BLaER1 treated with 17β-estradiol and CSF1 and Interleukin-3, amounts not matched to agents 10 nM and 100 nM (cell line): ENCODE results near the gene CYP3A4.
"Not testable (repeated sequence)": the region's sequence is repeated elsewhere in the genome, so short reads cannot be mapped to it uniquely, and the experiment has no call there.

ENCODE experiments used
- H3K27ac ChIP-seq, 11 experiments: shearing (Covaris generic); formaldehyde crosslinking; 2 replicates each; pipeline ENCODE4 v1.8.1; 2022
- H3K27me3 ChIP-seq, 11 experiments: shearing (Covaris generic); formaldehyde crosslinking; 2 replicates each; pipeline ENCODE4 v1.8.1; 2022
- H3K36me3 ChIP-seq, 11 experiments: shearing (Covaris generic); formaldehyde crosslinking; 2 replicates each; pipeline ENCODE4 v1.8.1; 2022
- H3K4me1 ChIP-seq, 10 experiments: shearing (Covaris generic); formaldehyde crosslinking; 2 replicates each; pipeline ENCODE4 v1.8.1; 2022
- H3K4me2 ChIP-seq, 11 experiments: shearing (Covaris generic); formaldehyde crosslinking; 2 replicates each; pipeline ENCODE4 v1.8.1; 2022
- H3K4me3 ChIP-seq, 10 experiments: shearing (Covaris generic); formaldehyde crosslinking; 2 replicates each; pipeline ENCODE4 v1.8.1; 2022
- H3K9ac ChIP-seq, 11 experiments: shearing (Covaris generic); formaldehyde crosslinking; 2 replicates each; pipeline ENCODE4 v1.8.1; 2022
- H3K9me3 ChIP-seq, 11 experiments: shearing (Covaris generic); formaldehyde crosslinking; replicated peaks in 1 of 11; 2 replicates each; pipeline ENCODE4 v1.8.1; 2022
- H4K20me1 ChIP-seq, 11 experiments: shearing (Covaris generic); formaldehyde crosslinking; 2 replicates each; pipeline ENCODE4 v1.8.1; 2022
- Cebpa-rat ChIP-seq, 11 experiments: shearing (Covaris generic); IDR thresholded peaks; 2 replicates each; pipeline ENCODE4 v1.8.1; 2022

The CYP3A4 gene

DNA sequence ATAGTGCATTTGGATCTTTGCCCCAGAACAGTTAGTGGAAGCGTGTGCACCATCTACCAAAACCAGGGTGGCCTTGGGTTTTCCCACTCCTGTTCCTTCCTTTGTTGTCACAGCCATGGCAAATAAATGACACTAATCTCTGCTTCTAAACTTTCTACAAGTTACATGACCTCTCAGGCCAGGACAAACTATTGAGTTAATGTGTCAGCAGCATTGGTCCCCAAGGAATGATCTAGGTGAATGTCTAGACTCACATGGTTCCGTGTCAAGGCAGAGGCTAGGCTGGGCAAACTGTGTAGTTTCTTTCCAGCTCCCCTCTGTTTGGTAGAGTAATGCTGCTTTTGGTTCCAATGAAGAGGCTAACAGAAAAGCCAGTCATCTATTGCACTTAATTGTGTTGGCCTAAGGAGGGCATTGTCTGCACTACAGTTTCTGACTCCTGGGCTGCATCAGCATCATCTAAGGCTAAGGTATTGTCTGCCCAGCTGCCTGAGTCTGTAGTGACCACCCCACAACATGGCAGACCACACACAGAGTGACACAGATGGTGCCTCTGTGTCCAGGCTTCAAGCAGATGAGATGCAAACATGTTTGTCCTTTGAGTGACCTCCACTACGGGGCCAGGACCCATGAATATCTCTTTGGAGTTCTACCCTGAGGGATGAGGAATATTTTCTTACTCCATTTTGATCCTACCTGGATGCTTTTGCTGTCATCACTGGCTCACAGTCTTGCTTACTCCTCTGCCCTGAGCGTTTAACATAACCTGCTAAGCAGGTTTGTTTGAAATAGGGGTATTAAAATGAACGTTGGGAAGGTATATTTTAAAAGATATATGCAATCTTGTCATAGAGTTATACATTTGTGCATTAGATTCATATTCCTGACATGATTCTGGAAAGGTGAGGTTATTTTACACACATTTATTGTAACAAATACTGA lies 1.7 kb downstream of the CYP3A4 start:
- Histone ChIP-seq H3K27ac (no peak overlapping the region), H4K20me1 (no peaks in the 10 kb centered on the region), H3K9me3 (no peaks in the 10 kb centered on the region; a peak in 1 of 22 replicates), H3K4me3 (no peak overlapping the region), H3K4me2 (no peak overlapping the region), H3K9ac (no peak overlapping the region), H3K4me1 (no peaks in the 10 kb centered on the region), H3K27me3 (no peaks in the 10 kb centered on the region), H3K36me3 (no peaks in the 10 kb centered on the region)
- no peak for TF ChIP-seq Cebpa-rat (IDR thresholded peaks at IDR 0.05)

DNA sequence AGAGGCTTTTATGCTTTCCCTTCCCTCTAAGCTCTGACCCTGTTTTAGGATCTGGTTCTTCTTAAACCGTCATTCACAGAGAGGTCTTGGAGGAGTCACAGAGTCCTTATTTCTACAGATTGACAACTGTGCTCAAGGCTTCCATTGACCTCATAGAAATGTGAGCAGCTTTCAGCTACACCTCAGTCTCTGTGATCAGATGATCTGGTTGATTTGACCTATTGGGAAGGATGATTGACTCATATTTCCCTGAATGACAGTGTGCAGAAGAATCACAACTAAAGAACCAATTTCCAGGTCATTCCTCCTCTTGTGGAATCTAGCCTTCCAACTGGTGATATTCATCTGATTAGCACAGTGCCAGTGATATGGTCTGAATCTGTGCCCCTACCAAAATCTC lies 3.4 kb downstream of the CYP3A4 start:
- H3K4me1 ChIP-seq, result no peaks in the 10 kb centered on the region
- no peak overlapping the region for H3K27ac ChIP-seq
- no peaks in the 10 kb centered on the region for H4K20me1 ChIP-seq
- H3K9ac ChIP-seq, result no peak overlapping the region
- no peaks in the 10 kb centered on the region for H3K27me3 ChIP-seq
- TF ChIP-seq Cebpa-rat (IDR thresholded peaks at IDR 0.05), result no peak
- H3K4me2 ChIP-seq, result no peak overlapping the region
- no peaks in the 10 kb centered on the region for H3K36me3 ChIP-seq
- H3K4me3 ChIP-seq, result no peak overlapping the region
- peaks cover 0 to 1% (median 0%) of the 10 kb centered on the region in 11 experiments; a peak in 3 of 22 replicates for H3K9me3 ChIP-seq

DNA sequence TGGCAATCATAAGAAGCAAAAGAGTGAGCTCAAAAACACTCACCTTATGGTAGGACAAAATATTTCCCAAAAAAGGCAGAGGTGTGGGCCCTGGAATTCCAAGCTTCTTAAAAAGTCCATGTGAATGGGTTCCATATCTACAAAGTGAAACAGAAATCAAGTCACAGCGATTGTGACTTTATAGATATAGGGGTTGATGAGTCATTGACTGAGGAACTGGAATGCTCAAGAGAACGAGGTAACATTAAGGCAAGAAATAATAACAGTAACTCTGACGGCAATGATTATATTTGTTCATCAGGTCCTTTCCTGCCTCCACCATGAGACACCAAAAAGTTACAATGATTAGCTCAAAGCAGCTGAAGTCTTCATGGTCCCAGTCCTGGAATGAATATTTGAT lies 4.0 kb downstream of the CYP3A4 start:
- no peaks in the 10 kb centered on the region for H3K4me1 ChIP-seq
- no peak overlapping the region for H3K4me3 ChIP-seq
- no peak overlapping the region for H3K27ac ChIP-seq
- H3K27me3 ChIP-seq, result no peaks in the 10 kb centered on the region
- no peaks in the 10 kb centered on the region for H3K36me3 ChIP-seq
- no peak for TF ChIP-seq Cebpa-rat (IDR thresholded peaks at IDR 0.05)
- H3K4me2 ChIP-seq, result no peak overlapping the region
- no peak overlapping the region for H3K9ac ChIP-seq
- H4K20me1 ChIP-seq, result no peaks in the 10 kb centered on the region
- H3K9me3 ChIP-seq, result peaks cover 0 to 6% (median 0%) of the 10 kb centered on the region in 11 experiments; a peak in 5 of 22 replicates

DNA sequence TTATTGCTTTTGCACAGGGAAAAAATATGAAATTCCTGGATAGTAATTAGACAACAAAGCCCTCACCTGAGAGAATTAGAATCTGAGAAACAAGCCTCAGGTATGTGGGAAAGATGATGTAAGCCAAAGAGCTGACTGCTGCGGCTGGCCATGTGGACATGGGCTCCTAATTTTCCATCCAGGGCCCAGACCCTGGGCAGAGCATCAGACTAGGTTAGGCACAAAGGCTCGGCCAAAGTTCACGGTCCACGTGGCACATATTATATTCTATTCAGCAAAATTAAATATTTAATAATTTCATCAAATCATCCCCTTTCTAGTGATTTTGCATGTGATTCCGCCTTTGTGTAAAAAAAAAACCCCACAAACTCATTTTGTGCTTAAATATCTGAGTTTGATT lies 5.1 kb downstream of the CYP3A4 start:
- H3K4me2 ChIP-seq, result no peak overlapping the region
- no peak overlapping the region for H3K27ac ChIP-seq
- no peak overlapping the region for H3K9ac ChIP-seq
- H3K4me1 ChIP-seq, result no peaks in the 10 kb centered on the region
- peaks cover 0 to 6% (median 0%) of the 10 kb centered on the region in 11 experiments; a peak in 5 of 22 replicates for H3K9me3 ChIP-seq
- TF ChIP-seq Cebpa-rat (IDR thresholded peaks at IDR 0.05), result no peak
- no peaks in the 10 kb centered on the region for H3K27me3 ChIP-seq
- H3K4me3 ChIP-seq, result no peak overlapping the region
- H4K20me1 ChIP-seq, result no peaks in the 10 kb centered on the region
- H3K36me3 ChIP-seq, result no peaks in the 10 kb centered on the region

DNA sequence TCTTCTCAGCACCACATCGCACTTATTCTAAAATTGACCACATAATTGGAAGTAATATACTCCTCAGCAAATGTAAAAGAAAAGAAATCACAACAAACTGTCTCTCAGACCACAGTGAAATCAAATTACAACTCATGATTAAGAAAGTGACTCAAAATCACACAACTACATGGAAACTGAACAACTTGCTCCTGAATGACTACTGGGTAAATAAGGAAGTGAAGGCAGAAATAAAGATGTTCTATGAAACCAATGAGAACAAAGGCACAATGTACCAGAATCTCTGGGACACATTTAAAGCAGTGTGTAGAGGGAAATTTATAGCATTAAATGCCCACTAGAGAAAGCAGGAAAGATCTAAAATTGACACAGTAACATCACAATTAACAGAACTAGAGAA lies 10.6 kb downstream of the CYP3A4 start:
- H3K27ac ChIP-seq, H4K20me1 ChIP-seq: not testable (repeated sequence)
- peaks cover 9 to 44% (median 34%) of the 10 kb centered on the region in 11 experiments; a peak in 21 of 22 replicates for H3K27me3 ChIP-seq

DNA sequence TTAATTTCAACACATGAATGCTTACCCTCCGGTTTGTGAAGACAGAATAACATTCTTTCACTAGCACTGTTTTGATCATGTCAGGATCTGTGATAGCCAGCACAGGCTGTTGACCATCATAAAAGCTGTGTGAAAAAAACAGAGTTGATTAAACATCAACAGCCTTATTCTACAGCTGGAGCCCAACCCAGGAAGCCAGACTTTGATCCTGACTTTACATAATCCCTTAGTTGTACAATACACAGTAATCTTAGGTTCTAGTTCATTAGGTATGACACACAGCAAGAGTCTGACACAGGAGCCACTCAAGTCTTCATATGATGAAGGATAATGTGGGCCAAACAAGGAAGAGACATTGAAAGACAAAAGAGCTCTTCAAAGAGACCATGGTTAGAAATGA lies 11.4 kb downstream of the CYP3A4 start:
- Histone ChIP-seq H3K27ac (no peak overlapping the region), H3K9ac (no peak overlapping the region), H3K27me3 (peaks cover 9 to 48% (median 36%) of the 10 kb centered on the region in 11 experiments; a peak in 21 of 22 replicates), H4K20me1 (no peaks in the 10 kb centered on the region), H3K4me1 (peaks cover 9 to 15% (median 12%) of the 10 kb centered on the region in 10 experiments), H3K36me3 (no peaks in the 10 kb centered on the region), H3K4me2 (no peak overlapping the region), H3K9me3 (peaks cover 0 to 21% (median 12%) of the 10 kb centered on the region in 11 experiments; a peak in 15 of 22 replicates), H3K4me3 (no peak overlapping the region)
- TF ChIP-seq Cebpa-rat (IDR thresholded peaks at IDR 0.05), result no peak

More for the DNA sequence above, 10.6 kb downstream of the CYP3A4 start:
- not testable (repeated sequence) for H3K4me1 ChIP-seq, H3K9ac ChIP-seq, H3K4me2 ChIP-seq, H3K36me3 ChIP-seq, H3K4me3 ChIP-seq
- peaks cover 0 to 21% (median 12%) of the 10 kb centered on the region in 11 experiments; a peak in 15 of 22 replicates for H3K9me3 ChIP-seq

DNA sequence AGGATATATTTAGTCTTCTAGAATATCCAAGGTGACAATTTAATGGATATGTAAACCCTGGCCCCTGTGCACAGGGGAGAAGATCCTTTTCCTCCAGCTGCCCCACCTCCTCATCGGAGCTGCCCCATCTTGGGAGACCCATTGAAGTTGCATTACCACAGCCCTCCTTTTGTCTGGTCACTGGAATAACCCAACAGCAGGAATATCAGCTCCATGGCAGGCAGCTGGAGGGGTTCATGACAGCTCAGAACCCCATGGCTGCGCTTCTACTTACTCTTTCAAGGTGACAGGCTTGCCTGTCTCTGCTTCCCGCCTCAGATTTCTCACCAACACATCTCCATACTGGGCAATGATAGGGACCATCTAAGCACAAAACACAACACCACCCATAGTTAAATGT lies 14.5 kb downstream of the CYP3A4 start:
- H3K4me2 ChIP-seq, H3K36me3 ChIP-seq, H3K27ac ChIP-seq, H3K9ac ChIP-seq, H3K4me3 ChIP-seq, H4K20me1 ChIP-seq: not testable (repeated sequence)
- Histone ChIP-seq H3K27me3 (peaks cover 36 to 78% (median 65%) of the 10 kb centered on the region in 11 experiments), H3K4me1 (peaks cover 12 to 24% (median 17%) of the 10 kb centered on the region in 10 experiments), H3K9me3 (peaks cover 0 to 21% (median 12%) of the 10 kb centered on the region in 11 experiments; a peak in 13 of 22 replicates)

DNA sequence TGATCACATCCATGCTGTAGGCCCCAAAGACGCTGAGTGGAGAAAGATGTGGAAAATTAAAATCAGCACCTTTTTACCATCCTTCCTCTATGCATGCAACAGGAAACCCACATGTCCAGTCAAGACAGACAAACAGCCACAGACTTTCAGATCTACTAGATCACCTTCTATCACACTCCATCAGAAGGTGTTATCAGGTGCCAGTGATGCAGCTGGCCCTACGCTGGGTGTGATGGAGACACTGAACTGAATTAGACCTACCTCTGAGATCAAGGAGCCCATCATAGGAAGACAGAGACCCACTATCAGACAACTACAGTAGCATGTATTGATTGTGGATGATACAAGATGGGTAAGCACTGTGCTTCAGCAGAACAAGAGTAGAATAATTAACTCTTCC lies 15.5 kb downstream of the CYP3A4 start:
- Histone ChIP-seq H3K27me3 (peaks cover 46 to 88% (median 75%) of the 10 kb centered on the region in 11 experiments), H3K4me2 (peak overlapping the region in 10 of 11 experiments; percentile 8 to 67 (median 50); a peak in 16 of 22 replicates), H3K4me1 (peaks cover 12 to 24% (median 17%) of the 10 kb centered on the region in 10 experiments), H3K9me3 (peaks cover 0 to 21% (median 12%) of the 10 kb centered on the region in 11 experiments; a peak in 13 of 22 replicates), H3K9ac (no peak overlapping the region), H4K20me1 (peaks cover 0 to 5% (median 0%) of the 10 kb centered on the region in 11 experiments; a peak in 1 of 22 replicates), H3K4me3 (no peak overlapping the region), H3K36me3 (no peaks in the 10 kb centered on the region), H3K27ac (no peak overlapping the region)
- no peak for TF ChIP-seq Cebpa-rat (IDR thresholded peaks at IDR 0.05)

DNA sequence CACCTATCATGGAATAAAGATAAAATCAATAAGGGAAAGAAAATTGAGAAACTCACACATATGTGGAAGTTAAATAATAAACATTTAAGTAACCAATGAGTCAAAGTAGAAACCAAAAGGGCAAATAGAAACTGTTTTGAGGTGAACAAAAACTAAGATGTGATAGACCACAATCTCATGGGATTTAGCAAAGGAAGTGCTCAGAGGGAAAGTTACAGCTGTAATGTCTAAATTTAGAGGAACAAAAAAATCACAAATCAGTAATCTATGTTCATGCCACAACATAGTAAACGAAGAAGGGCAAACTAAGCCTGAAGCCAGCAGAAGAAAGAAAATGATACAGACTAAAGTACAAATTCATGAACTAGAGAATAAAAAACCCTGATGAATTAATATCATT lies 16.3 kb downstream of the CYP3A4 start:
- no peak for TF ChIP-seq Cebpa-rat (IDR thresholded peaks at IDR 0.05)
- Histone ChIP-seq H4K20me1 (peaks cover 0 to 5% (median 0%) of the 10 kb centered on the region in 11 experiments; a peak in 1 of 22 replicates), H3K27me3 (peaks cover 52 to 95% (median 83%) of the 10 kb centered on the region in 11 experiments), H3K4me2 (peak overlapping the region; percentile 22 to 67 (median 51); a peak in 20 of 22 replicates), H3K27ac (no peak overlapping the region), H3K4me3 (no peak overlapping the region), H3K36me3 (no peaks in the 10 kb centered on the region), H3K9me3 (peaks cover 0 to 21% (median 12%) of the 10 kb centered on the region in 11 experiments; a peak in 13 of 22 replicates), H3K9ac (no peak overlapping the region), H3K4me1 (peaks cover 12 to 24% (median 17%) of the 10 kb centered on the region in 10 experiments)
